ENCODE data around the gene KAZN. TPM values are rescaled to one million over a fixed set of nuclear protein-coding genes. Genes with fewer than 3 reads are reported as not detected.

Gene KAZN
- total and polyA plus RNA-seq, 2 donors (not counting 1 experiment from before 2014, with no cell fraction given), result 3.4 to 5.0 TPM

GRCh38 chr1:15029786-15030185 lies 431.3 kb downstream of the KAZN start:
- Histone ChIP-seq H3K4me1 (ENCODE audit: control insufficient read depth, extremely low read depth, insufficient read depth, low read length) (peaks cover 25% of the 10 kb centered on the region), H3K27me3 (ENCODE audit: control insufficient read depth, insufficient read depth, low read length) (no peaks in the 10 kb centered on the region), H3K36me3 (ENCODE audit: control insufficient read depth, insufficient read depth, low read length) (no peaks in the 10 kb centered on the region), H3K4me3 (replicated peaks in 1 of 4; ENCODE audit: control extremely low read depth in 1 of 4, insufficient read depth in 1 of 4, low read depth in 3 of 4, low read length in 4 of 4) (no peak overlapping the region), H3K79me2 (ENCODE audit: control insufficient read depth, insufficient read depth, low read length) (no peaks in the 10 kb centered on the region), H3K9ac (ENCODE audit: insufficient read depth, low read length) (no peak overlapping the region), H3K27ac (ENCODE audit: insufficient read depth, low read length) (no peak overlapping the region), H2AFZ (ENCODE audit: low read length) (no peak overlapping the region), H3K9me3 (ENCODE audit: control insufficient read depth, insufficient read depth, low read depth, low read length) (no peaks in the 10 kb centered on the region), H4K20me1 (ENCODE audit: control insufficient read depth, extremely low read depth, insufficient read depth, low read length) (no peaks in the 10 kb centered on the region), H3K4me2 (ENCODE audit: extremely low read depth, insufficient read depth, low read length) (no peak overlapping the region)
- no peak for TF ChIP-seq CTCF (conservative IDR thresholded peaks at IDR 0.05 in 1 of 2, IDR thresholded peaks at IDR 0.05 in 1 of 2; ENCODE audit: low read depth in 1 of 2, low read length in 2 of 2)
- TF ChIP-seq EZH2 (IDR thresholded peaks at IDR 0.05; ENCODE audit: low read length, missing control alignments), result no peak
- no peak for DNase-seq (ENCODE audit: low read depth in 2 of 2)

GRCh38 chr1:15031251-15031933 lies 432.9 kb downstream of the KAZN start:
- Histone ChIP-seq H3K79me2 (ENCODE audit: control insufficient read depth, insufficient read depth, low read length) (no peaks in the 10 kb centered on the region), H3K9me3 (ENCODE audit: control insufficient read depth, insufficient read depth, low read depth, low read length) (no peaks in the 10 kb centered on the region), H3K36me3 (ENCODE audit: control insufficient read depth, insufficient read depth, low read length) (no peaks in the 10 kb centered on the region), H4K20me1 (ENCODE audit: control insufficient read depth, extremely low read depth, insufficient read depth, low read length) (no peaks in the 10 kb centered on the region), H3K27me3 (ENCODE audit: control insufficient read depth, insufficient read depth, low read length) (no peaks in the 10 kb centered on the region), H3K4me3 (replicated peaks in 1 of 4; ENCODE audit: control extremely low read depth in 1 of 4, insufficient read depth in 1 of 4, low read depth in 3 of 4, low read length in 4 of 4) (no peak overlapping the region), H3K9ac (ENCODE audit: insufficient read depth, low read length) (no peak overlapping the region), H3K4me1 (ENCODE audit: control insufficient read depth, extremely low read depth, insufficient read depth, low read length) (peaks cover 25% of the 10 kb centered on the region), H3K27ac (ENCODE audit: insufficient read depth, low read length) (no peak overlapping the region), H3K4me2 (ENCODE audit: extremely low read depth, insufficient read depth, low read length) (no peak overlapping the region), H2AFZ (ENCODE audit: low read length) (no peak overlapping the region)
- TF ChIP-seq EZH2 (IDR thresholded peaks at IDR 0.05; ENCODE audit: low read length, missing control alignments) (no peak), CTCF (conservative IDR thresholded peaks at IDR 0.05 in 1 of 2, IDR thresholded peaks at IDR 0.05 in 1 of 2; ENCODE audit: low read depth in 1 of 2, low read length in 2 of 2) (no peak)
- DNase-seq (ENCODE audit: low read depth in 2 of 2), result peak in 1 of 2 donors; percentile 71

GRCh38 chr1:15033264-15033663 lies 434.8 kb downstream of the KAZN start:
- H3K9me3 ChIP-seq (ENCODE audit: control insufficient read depth, insufficient read depth, low read depth, low read length), result no peaks in the 10 kb centered on the region
- H3K9ac ChIP-seq (ENCODE audit: insufficient read depth, low read length), result no peak overlapping the region
- H3K27me3 ChIP-seq (ENCODE audit: control insufficient read depth, insufficient read depth, low read length), result no peaks in the 10 kb centered on the region
- H3K4me3 ChIP-seq (replicated peaks in 1 of 4; ENCODE audit: control extremely low read depth in 1 of 4, insufficient read depth in 1 of 4, low read depth in 3 of 4, low read length in 4 of 4), result no peak overlapping the region
- DNase-seq (ENCODE audit: low read depth in 2 of 2), result peak; percentile 70 to 75
- H3K27ac ChIP-seq (ENCODE audit: insufficient read depth, low read length), result no peak overlapping the region
- H3K36me3 ChIP-seq (ENCODE audit: control insufficient read depth, insufficient read depth, low read length), result no peaks in the 10 kb centered on the region
- no peak overlapping the region for H2AFZ ChIP-seq (ENCODE audit: low read length)
- H3K79me2 ChIP-seq (ENCODE audit: control insufficient read depth, insufficient read depth, low read length), result no peaks in the 10 kb centered on the region
- no peaks in the 10 kb centered on the region for H4K20me1 ChIP-seq (ENCODE audit: control insufficient read depth, extremely low read depth, insufficient read depth, low read length)
- TF ChIP-seq EZH2 (IDR thresholded peaks at IDR 0.05; ENCODE audit: low read length, missing control alignments), result no peak
- TF ChIP-seq CTCF (conservative IDR thresholded peaks at IDR 0.05 in 1 of 2, IDR thresholded peaks at IDR 0.05 in 1 of 2; ENCODE audit: low read depth in 1 of 2, low read length in 2 of 2), result peak; percentile 35 to 61
- peaks cover 18% of the 10 kb centered on the region for H3K4me1 ChIP-seq (ENCODE audit: control insufficient read depth, extremely low read depth, insufficient read depth, low read length)
- H3K4me2 ChIP-seq (ENCODE audit: extremely low read depth, insufficient read depth, low read length), result no peak overlapping the region

All from fibroblast of lung (primary cell).